GM18511 (cell line): ENCODE measurements around the gene CDH2.

Experiments
- ATAC-seq: cut with Tn5 transposase; IDR thresholded peaks from one replicate; pipeline ENCODE4 v1.9.1; 2021; ENCODE audit warnings: mild to moderate bottlenecking, moderate library complexity; ENCODE audit not compliant: unreplicated experiment

CDH2 gene

DNA sequence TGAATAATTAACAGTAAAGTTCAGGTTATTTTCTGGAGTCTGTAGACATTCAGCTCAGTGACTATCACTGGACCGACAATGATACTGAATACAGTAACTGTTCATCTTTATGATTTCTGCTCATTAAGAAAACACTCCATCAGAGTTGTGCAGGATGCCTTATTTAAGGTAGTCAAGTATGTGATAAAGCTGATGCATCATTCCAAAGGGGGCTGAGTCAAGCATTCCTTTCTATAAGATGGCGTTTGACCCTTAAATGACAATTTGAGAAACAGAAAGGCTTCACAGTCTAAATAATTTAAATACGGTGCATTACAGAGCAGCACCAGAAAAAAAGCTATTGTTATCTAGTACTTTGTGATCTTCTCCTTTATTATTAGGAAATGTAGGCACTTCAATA is 131.1 kb downstream of the CDH2 start:
- ATAC-seq: no peak

DNA sequence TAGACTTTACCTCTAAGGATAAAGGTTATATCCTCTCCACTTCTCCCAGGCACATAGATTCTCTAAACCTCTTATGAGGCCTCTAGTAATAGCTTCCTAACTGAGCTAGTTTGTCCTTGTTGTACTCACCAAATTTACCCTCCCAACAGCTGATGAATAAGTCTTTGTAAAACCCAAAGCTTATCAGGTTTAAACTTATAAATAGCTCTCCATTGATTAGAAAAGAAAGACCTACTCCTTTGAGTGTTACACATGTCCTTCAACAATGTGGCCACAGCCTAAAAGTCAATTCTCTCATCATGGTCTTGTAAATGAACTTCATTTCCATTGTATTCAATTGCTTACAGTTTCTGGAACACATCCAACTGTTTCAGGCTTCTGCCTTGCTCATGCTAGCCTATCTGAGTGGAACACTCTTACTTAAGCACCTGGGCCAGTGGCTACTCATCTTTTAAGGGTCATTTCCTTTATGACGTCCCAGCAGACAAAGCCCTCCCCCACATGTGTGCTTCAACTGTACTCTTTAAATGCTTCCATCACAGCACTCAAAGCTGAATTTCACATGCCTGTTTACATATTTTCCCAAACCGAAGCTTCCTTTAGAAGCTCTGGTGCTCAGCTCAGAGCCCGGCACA is 131.6 kb downstream of the CDH2 start:
- ATAC-seq: no peak

DNA sequence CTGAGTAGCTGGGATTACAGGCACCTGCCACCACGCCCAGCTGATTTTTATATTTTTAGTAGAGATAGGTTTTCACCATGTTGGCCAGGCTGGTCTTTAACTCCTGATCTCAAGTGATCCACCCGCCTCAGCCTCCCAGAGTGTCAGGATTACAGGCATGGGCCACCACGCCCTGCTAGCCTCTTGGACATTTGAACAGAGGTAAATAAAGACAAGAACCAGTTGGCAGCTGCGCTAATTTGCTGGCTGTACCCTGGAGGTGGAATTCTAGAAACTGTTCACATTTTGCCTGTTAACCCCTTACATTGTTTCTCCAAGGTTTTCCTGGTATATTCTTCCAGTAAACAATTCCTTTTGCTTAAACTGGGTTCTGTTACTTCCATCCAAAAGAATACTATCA is 132.9 kb downstream of the CDH2 start:
- no peak for ATAC-seq

DNA sequence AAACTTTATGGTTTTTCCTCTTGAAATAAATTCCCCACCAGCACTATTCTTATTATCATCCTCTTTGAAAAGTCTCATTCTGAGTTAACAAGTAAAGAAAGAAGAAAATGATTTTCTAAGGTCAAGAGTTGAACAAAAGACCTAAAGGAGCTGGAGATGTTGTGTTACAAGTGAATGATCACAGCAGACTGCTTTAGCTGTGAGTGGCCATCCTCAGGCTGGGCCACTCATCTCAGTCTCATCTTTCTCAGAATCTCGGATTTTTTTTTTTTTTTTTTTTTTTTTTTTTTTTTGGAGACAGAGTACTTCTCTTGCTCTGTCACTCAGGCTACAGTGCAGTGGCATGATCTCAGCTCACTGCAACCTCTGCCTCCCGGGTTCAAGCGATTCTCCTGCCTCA is 133.3 kb downstream of the CDH2 start:
- no peak for ATAC-seq

DNA sequence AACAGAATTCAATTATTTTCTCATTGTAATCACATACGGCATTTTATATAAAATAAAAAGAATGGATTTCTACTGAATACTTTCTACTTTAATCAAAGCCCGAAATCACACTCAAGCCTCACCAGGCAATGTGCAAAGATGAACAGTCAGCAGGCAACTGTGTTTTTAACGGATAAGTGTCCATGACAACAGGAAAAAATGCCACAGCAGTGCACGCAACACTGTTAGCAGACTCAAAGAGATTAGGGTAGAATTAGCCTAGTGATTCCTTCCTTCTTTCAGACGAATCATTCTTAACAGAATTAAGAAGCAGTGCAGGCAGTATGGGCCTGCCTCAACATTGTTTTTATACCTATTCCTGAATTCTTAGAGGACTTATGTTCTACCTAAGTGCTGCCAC is 135.6 kb downstream of the CDH2 start:
- no peak for ATAC-seq

DNA sequence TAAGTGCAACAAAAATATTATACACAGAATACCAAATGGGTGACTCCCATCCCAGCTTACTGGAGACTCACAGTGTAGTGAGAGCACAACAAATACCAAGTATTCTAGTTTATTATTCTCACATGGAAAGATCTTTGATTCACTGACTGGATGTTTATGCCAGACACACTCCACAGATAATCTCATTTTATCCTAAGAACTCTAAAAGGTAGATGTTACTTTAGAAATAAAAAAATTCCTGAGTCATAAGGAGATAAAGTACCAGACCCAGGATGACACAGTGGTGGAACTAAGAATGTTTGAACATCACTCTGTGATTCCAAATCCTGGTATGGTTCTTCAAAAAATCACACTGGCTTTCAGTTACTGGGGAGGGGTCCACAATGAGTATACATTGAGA is 136.2 kb downstream of the CDH2 start:
- ATAC-seq: no peak

DNA sequence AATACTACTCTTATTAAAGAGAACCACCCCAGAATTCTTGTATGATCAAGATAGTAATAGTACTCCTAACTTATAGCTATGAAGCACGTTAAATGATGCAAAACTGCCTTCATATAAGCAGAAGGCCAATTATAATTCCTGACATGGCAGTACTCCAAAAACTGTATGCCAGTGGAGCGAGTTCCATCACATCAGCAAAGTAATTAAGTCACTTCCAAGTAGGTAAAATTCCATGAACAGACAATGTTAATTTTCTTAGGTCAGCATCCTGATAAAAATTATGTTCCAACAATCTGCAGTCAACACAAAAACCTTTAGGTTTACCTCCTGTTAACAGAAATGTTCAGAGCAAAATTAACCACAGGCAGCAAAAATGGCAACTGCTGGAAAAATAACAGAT is 136.7 kb downstream of the CDH2 start:
- no peak for ATAC-seq

DNA sequence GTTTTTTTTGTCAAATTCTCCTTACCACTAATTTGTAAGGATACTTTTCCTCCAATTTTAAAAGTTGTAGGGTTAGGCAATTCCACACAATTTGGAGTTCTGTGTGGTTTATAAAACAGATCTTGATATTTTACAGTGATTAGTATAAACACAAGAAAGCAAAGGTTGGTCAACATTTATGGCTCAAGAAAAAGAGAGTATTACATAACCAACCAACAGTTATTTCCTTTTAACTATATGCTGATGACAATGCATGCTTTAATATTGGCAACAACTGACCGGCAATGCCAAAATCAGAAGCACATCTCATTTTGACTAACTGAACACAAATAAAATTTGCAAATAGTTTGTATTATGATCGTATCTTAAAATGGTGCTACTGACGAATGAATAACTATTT is 137.2 kb downstream of the CDH2 start:
- ATAC-seq: no peak

DNA sequence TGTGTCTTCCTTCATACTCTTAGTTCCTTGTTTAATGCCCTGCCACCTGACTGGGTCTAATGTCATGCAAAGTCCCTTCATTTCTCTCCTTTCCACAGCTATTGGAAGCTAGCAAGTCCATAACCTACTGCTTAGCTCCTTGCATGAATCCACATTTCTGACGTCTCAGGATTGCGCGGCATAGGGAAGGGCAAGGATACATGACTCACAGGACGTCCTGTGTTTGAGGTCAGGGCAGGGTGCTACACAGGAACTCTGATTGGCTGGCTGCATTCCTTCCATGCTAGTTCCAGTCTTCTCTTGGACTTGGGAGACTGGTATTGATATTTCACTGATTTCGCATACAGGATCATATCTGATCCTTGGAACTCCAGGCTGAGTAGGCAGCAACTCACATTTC is 137.9 kb downstream of the CDH2 start:
- ATAC-seq: no peak

DNA sequence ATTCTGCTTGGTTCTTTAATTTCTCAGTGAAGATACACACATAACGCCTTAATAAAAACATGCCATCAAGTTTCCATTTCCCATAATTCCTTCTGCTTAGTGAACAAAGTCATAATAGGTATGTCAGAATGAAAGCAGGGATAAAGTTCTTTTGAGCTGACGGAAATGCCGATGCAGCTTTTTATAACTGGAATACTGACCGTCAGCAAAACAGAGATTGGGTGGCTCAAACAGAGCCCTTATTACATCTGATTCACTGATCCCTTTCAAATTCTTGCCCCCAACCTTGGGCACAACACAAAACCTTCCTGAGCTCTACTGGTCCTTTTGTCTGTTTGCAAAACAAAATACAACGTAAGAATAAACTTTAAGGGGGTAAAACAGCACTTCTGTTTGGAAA is 140.4 kb downstream of the CDH2 start:
- ATAC-seq: no peak

DNA sequence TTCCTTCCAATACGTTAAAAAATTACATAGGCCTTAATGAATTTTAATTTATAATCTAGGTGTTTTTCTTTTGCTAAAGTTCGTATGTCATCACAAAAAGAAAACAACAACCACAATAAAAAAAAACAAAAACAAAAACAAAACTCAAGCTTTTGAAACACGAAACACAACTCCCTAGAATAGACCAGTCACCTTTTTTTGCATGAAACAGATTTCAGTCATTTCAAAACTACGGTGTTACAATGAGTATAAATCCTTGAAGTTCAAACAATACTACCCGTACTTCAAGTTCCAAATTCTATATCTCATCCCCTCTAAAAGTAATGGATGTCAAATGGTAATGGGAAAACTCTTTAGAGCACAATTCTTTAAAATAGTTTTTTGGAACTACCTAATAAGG is 142.4 kb downstream of the CDH2 start:
- no peak for ATAC-seq

DNA sequence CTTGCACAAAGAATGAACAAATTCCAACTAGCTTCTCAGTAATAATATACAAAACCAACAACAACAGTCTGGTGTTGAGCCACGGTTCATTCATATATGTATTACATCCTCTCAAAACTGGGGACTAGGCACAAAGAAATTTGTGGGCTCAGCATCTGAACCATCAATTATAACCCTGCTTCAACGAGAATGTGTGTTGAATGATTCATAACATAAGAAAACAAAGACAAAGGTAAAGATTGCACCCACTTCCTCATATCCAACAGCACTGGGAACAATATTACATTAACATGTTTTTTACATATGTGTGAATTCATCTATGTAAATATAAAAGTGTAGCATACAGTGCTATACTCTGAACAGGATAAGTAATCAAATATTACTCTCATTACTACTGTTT is 144.8 kb downstream of the CDH2 start:
- no peak for ATAC-seq

DNA sequence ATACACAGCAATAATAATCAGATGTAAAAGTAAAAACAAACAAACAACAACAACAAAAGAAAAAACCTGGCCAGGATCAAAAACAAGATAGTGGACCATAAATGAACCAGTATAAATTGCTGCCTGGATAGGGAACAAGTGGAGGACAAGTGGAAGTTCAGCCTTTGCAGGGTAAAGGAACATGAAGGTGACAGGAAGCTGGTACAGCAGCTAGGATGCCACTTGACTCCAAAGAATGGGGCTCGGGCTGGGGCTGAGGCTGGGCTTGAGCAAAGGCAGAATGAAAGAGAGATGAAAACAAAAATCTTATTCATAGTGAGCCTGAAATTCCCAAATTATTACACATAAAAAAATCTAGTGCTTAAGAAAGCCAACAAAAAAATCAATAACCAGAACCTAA is 146.5 kb downstream of the CDH2 start:
- no peak for ATAC-seq

DNA sequence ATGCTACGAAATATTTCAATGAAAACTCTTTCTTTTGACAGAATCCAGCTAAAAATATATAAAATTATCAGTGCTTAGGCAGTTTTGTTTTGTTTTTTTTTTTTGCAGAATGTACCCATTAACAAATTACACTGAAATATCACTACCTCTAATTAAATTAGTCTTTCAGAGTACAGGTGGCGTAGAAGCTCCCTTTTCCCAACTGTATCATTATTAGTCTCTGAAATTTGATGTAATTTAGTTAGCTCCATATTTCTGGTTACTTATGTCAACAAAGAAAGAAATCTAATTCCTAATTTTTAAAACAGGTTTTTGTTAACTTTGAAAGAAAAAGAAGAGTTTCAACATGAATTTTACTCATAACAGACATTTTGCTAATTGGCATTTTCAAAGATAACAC is 149.2 kb downstream of the CDH2 start:
- no peak for ATAC-seq

DNA sequence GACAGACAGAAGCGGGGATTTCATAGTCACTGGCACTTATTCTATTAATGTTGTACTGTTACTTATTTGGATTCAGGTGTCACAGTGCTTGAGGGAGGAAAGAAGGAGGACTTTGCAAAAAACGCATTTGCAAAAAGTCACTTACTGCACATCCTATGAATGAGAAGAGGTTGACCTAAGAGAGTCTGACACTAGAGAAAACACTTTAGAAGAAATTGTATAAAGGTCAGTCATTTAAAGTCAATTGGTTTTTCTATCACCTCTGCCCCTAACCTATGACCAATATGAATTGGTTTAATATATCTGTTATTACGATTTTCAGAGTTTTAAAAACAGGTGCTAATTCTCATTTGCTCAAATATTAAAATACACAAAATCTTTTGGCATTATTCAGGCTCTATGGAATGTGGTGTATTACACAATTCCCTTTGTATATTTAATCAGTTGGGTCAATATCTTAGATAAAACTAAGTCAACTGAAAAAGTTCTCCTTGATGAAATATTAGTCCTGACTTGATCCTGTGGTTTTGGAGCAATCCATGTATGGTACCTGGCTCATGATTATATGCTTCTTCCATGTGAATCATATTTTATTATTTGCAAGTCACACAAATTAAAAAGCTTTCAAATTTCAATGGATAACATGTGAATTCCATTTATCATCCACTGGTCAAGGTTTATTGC is 157.4 kb downstream of the CDH2 start:
- no peak for ATAC-seq

DNA sequence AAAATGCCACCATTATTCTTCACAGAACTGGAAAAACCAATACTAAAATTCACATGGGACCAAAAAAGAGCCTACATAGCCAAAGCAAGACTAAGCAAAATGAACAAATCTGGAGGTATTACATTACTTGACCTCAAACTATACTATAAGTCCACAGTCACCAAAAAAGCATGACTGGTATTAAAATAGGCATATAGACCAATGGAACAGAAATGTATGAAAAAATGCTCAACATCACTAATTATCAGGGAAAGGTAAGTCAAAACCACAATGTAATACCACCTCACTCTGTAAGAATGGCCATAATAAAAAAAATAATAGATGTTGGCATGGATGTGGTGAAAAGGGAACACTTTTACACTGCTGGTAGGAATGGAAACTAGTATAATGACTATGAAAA is 158.6 kb downstream of the CDH2 start:
- ATAC-seq: no peak

DNA sequence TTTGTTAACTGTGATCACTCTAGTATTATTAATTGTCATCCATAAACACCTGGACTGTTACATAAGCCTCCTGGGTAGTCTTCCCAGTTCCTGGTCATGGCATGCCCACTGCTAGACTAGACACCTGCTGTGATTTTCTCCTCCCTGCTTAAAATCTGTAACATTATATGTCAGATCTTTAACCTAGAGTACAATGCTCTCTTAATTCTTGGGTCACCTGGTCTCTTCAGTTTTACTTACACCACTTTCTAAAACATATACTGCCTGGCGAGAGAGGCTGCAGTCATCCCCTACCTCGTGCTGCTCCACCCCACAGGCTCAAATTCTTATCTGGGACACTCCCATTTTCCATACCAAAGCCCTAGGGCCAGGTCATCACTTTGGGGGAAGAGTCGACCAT is 161.3 kb downstream of the CDH2 start:
- no peak for ATAC-seq

DNA sequence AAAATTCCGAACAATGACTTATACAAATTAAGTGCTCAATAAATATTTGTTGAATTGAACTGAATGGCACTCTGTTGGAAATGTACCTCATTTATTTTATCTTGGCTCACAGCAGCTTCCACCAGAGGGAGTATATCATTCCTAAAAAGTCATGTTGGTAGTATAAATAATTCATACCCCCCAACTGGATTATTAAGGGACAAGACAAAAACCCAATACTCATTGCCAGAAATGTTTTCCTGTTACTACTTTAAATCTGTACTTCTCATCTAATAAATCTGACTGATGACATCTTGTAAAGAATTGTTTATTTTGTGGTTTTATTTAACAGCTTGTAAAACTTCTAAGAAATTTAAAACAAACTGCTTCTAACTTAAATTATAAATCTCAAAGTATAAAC is 163.9 kb downstream of the CDH2 start:
- no peak for ATAC-seq

DNA sequence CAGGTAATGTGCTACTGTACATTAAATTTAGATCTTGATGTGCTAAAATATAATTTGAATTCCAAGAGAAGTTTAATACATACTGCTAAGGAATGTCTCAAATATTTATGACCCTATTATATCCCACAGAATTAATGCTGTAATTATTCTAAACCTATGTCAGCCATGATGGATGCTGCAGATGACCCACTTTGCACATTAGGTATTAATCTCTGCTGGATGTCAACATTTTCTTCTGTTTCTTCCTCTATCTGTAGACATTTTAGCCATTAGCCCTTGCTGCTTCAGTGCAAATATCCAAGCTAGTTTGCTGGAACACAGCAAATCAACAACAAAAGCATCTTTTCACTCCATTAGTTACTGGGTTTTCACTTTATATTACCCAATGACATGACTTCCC is 164.6 kb downstream of the CDH2 start:
- no peak for ATAC-seq

DNA sequence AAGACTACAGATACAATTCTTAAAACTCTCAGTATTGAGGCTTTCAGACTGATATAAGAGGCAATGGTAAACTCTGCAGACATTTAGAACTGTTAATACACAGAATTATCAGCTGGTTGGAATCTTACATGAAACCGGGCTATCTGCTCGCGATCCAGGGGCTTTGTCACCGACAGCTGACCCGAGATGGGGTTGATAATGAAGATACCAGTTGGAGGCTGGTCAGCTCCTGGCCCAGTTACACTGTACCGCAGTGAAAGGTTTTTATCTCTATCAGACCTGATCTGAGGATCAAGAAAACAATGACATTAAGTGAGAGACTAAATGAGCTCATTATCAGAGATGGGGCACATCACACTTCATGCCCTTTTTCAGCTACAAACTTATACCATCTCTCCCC is 167.3 kb downstream of the CDH2 start:
- ATAC-seq: no peak

DNA sequence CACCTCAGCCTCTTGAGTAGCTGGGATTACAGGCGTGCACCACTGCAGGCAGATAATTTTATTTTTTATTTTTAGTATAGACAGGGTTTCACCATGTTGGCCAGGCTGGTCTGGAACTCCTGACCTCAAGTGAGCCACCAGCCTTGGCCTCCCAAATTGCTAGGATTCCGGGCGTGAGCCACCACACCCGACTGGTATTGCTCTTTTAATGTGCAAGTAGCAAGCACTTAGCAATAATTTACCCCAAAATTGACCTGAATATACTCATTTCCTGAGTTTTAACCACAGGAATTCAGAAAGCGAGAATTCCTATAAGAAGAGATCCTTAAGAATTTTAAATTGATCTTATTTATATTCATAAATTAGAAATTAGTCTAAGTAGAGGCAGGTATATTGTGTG is 169.1 kb downstream of the CDH2 start:
- ATAC-seq: no peak

DNA sequence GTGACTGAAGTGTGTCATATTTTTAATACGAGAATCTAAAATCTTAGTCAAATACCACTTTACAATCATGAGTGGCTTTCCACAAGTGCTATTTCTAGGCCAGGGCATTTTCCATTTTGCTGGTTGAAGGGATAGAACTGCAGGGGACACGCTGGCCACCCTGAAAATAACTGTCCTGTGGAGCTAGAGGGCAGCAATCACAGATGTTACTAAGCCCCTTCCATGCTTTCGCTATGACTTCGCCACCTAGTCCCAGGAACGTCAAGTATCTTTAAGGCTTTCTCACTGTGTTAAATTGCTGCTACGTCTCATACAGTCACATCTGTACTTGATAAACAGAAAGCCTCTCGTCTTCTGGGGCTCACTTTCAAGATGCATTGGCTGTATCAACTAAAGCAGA is 171.8 kb downstream of the CDH2 start:
- no peak for ATAC-seq

DNA sequence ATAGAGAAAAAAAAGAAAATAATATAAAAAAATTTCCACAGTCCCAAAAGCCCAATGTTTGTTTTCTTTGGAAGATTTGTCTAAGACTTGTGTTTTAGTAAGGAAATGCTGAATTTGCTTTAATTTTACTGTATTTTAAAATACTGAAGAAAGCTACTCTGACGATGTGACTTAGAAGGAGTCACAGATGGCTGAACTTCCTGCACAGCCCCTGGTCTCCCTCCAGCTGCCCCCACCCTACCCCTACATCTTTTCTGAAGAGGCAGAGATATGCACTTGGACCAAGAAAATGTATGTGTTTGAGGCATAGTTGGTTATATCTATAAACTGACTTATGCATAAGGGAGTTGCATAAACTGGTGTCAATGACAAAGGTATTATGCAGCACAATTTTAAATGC is 172.3 kb downstream of the CDH2 start:
- ATAC-seq: no peak
